HepG2 (cell line): Measurements from ENCODE around the gene TAF1C. TPM values are rescaled to one million over a fixed set of nuclear protein-coding genes. Genes with fewer than 3 reads are reported as not detected.
A peak's percentile ranks its signal among the peaks of the same experiment; 100 is the strongest.

Source experiments
- DNMT1 ChIP-seq: sonication (generic); formaldehyde crosslinking; IDR thresholded peaks from 2 replicates; pipeline ENCODE4 v1.5.1; 2020; ENCODE audit warnings: mild to moderate bottlenecking, missing genetic modification reagents
- GATA4 ChIP-seq: sonication (generic); IDR thresholded peaks from 2 replicates; pipeline ENCODE4 v1.6.1; 2016; ENCODE audit warnings: antibody characterized with exemption, low read depth, borderline replicate concordance
- HNF1B ChIP-seq: sonication (generic); formaldehyde crosslinking; IDR thresholded peaks from 2 replicates; pipeline ENCODE4 v1.5.1; 2020; ENCODE audit warnings: mild to moderate bottlenecking, moderate library complexity, missing genetic modification reagents
- NAIF1 ChIP-seq: sonication (generic); formaldehyde crosslinking; IDR thresholded peaks from 2 replicates; pipeline ENCODE4 v1.5.0; 2020; ENCODE audit warnings: mild to moderate bottlenecking, missing genetic modification reagents, borderline replicate concordance
- NFE2L1 ChIP-seq: sonication (generic); formaldehyde crosslinking; IDR thresholded peaks from 2 replicates; pipeline ENCODE4 v1.4.0; 2020; ENCODE audit warnings: missing genetic modification reagents, mild to moderate bottlenecking, borderline replicate concordance
- PHF8 ChIP-seq: sonication (generic); formaldehyde crosslinking; IDR thresholded peaks from 2 replicates; pipeline ENCODE4 v1.5.0; 2020; ENCODE audit warnings: missing genetic modification reagents
- POLR2G ChIP-seq: fragments of 200-400 bp; formaldehyde crosslinking; IDR thresholded peaks from 2 replicates; pipeline ENCODE4 v1.6.1; 2018; ENCODE audit warnings: mild to moderate bottlenecking, low read depth, low read length, moderate library complexity
- SIN3B ChIP-seq: fragments of 150-350 bp; IDR thresholded peaks from 2 replicates; pipeline ENCODE4 v1.6.1; 2014; ENCODE audit warnings: low read length
- SMARCE1 ChIP-seq: fragments of 450-650 bp; IDR thresholded peaks from 2 replicates; pipeline ENCODE4 v1.6.1; 2017; ENCODE audit warnings: borderline replicate concordance
- SRSF9 ChIP-seq: fragments of 200-400 bp; formaldehyde crosslinking; IDR thresholded peaks from 2 replicates; pipeline ENCODE4 v1.6.1; 2018; ENCODE audit warnings: borderline replicate concordance, mild to moderate bottlenecking, low read depth, low read length; ENCODE audit not compliant: insufficient read depth, poor library complexity, severe bottlenecking
- SSRP1 ChIP-seq: IDR thresholded peaks from 2 replicates; pipeline ENCODE4 v1.6.1; 2016; ENCODE audit warnings: control low read depth
- TOPORS ChIP-seq: sonication (generic); formaldehyde crosslinking; IDR thresholded peaks from 2 replicates; pipeline ENCODE4 v1.8.0; 2023; ENCODE audit warnings: mild to moderate bottlenecking, missing genetic modification reagents
- ZFY ChIP-seq: sonication (generic); formaldehyde crosslinking; IDR thresholded peaks from 2 replicates; pipeline ENCODE4 v1.4.0; 2020; ENCODE audit warnings: missing genetic modification reagents
- ZMAT3 ChIP-seq: sonication (generic); formaldehyde crosslinking; conservative IDR thresholded peaks from 2 replicates; pipeline ENCODE4 v1.7.0; 2021; ENCODE audit warnings: missing genetic modification reagents
- ZNF256 ChIP-seq: sonication (generic); formaldehyde crosslinking; conservative IDR thresholded peaks from 2 replicates; pipeline ENCODE4 v1.4.0; 2020; ENCODE audit warnings: missing genetic modification reagents
- ZNF512 ChIP-seq: sonication (generic); formaldehyde crosslinking; IDR thresholded peaks from 2 replicates; pipeline ENCODE4 v1.4.0; 2020; ENCODE audit warnings: mild to moderate bottlenecking, missing genetic modification reagents
- ZNF639 ChIP-seq: conservative IDR thresholded peaks from 2 replicates; pipeline ENCODE4 v1.6.1; 2018; ENCODE audit warnings: missing genetic modification reagents
- ZNF737 ChIP-seq: sonication (generic); formaldehyde crosslinking; IDR thresholded peaks from 2 replicates; pipeline ENCODE4 v1.5.0; 2020; ENCODE audit warnings: missing genetic modification reagents, mild to moderate bottlenecking, borderline replicate concordance
- polyA plus RNA-seq, 8 experiments: library from polyadenylated mRNA; depleted of rRNA in 3 of 8; stranded (reverse) in 7 of 8; unstranded in 1 of 8; fragments of >200 nt; fragmentation: Illumina TruSeq in 4 of 8; extraction: Trizol in 4 of 8; gene quantifications; 2 replicates each; pipeline versions ENCODE4 v1.2.1 to v1.2.3, GENCODE V29; 2011 to 2016; ENCODE audit warnings: low read depth in 4 of 8, missing spikeins in 1 of 8, mixed read lengths in 1 of 8; ENCODE audit not compliant: insufficient read depth in 1 of 8
- total RNA-seq, 5 experiments: library from RNA; depleted of rRNA; stranded (reverse); fragments of >200 nt; fragmentation: Illumina TruSeq; extraction: Trizol; gene quantifications; 2 replicates each; pipeline ENCODE4 v1.2.3, GENCODE V29; 2016; ENCODE audit warnings: low read depth in 1 of 5
- TF ChIP-seq, protein P1 (sequence below): sonication (generic); formaldehyde crosslinking; IDR thresholded peaks from 2 replicates; pipeline ENCODE4 v1.4.0; 2020; ENCODE audit warnings: mild to moderate bottlenecking, missing genetic modification reagents
- TF ChIP-seq, protein P2 (sequence below): sonication (generic); formaldehyde crosslinking; conservative IDR thresholded peaks from 2 replicates; pipeline ENCODE4 v1.8.0; 2022; ENCODE audit warnings: mild to moderate bottlenecking, moderate library complexity, missing genetic modification reagents
- TF ChIP-seq, protein P3 (sequence below): sonication (generic); formaldehyde crosslinking; IDR thresholded peaks from 2 replicates; pipeline ENCODE4 v1.9.0; 2022; ENCODE audit warnings: missing genetic modification reagents, mild to moderate bottlenecking, borderline replicate concordance

The TAF1C gene
- total and polyA plus RNA-seq, 2 of the 13 experiments (the other 11 are each of a cell fraction or from before 2014, with no cell fraction given) = 15.6 to 20.8 TPM

GRCh38 chr16:84144209-84144858, 42.5 kb downstream of the TAF1C start (continued):
- no peak for TF ChIP-seq SMARCE1
- TF ChIP-seq, protein P1, sequence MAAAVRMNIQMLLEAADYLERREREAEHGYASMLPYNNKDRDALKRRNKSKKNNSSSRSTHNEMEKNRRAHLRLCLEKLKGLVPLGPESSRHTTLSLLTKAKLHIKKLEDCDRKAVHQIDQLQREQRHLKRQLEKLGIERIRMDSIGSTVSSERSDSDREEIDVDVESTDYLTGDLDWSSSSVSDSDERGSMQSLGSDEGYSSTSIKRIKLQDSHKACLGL (CRISPR knock-in tag) = 0 out of 2 replicates have a peak, but pooled peaks have one; percentile 27
- TF ChIP-seq ZMAT3 (CRISPR knock-in tag) = peak; percentile 2; the same call in 1 of the 2 replicates
- peak; percentile 70; the same call in 1 of the 2 replicates for TF ChIP-seq NAIF1
- TF ChIP-seq PHF8 = peak; percentile 16; the same call in 1 of the 2 replicates
- TF ChIP-seq SIN3B = no peak
- TF ChIP-seq, protein P2, sequence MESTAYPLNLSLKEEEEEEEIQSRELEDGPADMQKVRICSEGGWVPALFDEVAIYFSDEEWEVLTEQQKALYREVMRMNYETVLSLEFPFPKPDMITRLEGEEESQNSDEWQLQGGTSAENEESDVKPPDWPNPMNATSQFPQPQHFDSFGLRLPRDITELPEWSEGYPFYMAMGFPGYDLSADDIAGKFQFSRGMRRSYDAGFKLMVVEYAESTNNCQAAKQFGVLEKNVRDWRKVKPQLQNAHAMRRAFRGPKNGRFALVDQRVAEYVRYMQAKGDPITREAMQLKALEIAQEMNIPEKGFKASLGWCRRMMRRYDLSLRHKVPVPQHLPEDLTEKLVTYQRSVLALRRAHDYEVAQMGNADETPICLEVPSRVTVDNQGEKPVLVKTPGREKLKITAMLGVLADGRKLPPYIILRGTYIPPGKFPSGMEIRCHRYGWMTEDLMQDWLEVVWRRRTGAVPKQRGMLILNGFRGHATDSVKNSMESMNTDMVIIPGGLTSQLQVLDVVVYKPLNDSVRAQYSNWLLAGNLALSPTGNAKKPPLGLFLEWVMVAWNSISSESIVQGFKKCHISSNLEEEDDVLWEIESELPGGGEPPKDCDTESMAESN (CRISPR knock-in tag) = 0 out of 2 replicates have a peak, but pooled peaks have one; percentile 7
- TF ChIP-seq SSRP1 (CRISPR knock-in tag) = 0 out of 2 replicates have a peak, but pooled peaks have one; percentile 17
- no peak for TF ChIP-seq NFE2L1 (CRISPR knock-in tag)
- no peak for TF ChIP-seq ZNF256 (CRISPR knock-in tag)
- peak; percentile 15; the same call in 1 of the 2 replicates for TF ChIP-seq HNF1B
- no peak for TF ChIP-seq ZNF639
- TF ChIP-seq ZNF512 (CRISPR knock-in tag) = no peak
- TF ChIP-seq, protein P3, sequence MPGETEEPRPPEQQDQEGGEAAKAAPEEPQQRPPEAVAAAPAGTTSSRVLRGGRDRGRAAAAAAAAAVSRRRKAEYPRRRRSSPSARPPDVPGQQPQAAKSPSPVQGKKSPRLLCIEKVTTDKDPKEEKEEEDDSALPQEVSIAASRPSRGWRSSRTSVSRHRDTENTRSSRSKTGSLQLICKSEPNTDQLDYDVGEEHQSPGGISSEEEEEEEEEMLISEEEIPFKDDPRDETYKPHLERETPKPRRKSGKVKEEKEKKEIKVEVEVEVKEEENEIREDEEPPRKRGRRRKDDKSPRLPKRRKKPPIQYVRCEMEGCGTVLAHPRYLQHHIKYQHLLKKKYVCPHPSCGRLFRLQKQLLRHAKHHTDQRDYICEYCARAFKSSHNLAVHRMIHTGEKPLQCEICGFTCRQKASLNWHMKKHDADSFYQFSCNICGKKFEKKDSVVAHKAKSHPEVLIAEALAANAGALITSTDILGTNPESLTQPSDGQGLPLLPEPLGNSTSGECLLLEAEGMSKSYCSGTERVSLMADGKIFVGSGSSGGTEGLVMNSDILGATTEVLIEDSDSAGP (CRISPR knock-in tag) = no peak
- no peak for TF ChIP-seq ZNF737 (CRISPR knock-in tag)
- TF ChIP-seq TOPORS (CRISPR knock-in tag) = no peak
- no peak for TF ChIP-seq DNMT1 (CRISPR knock-in tag)
- TF ChIP-seq GATA4 = no peak
- TF ChIP-seq POLR2G = no peak
- no peak for TF ChIP-seq ZFY
- TF ChIP-seq SRSF9 = no peak
